Mesothelial cell of epicardium (in vitro differentiated cells): ENCODE results near the gene ATRNL1. TPM values are rescaled to one million over a fixed set of nuclear protein-coding genes. Genes with fewer than 3 reads are reported as not detected.

ENCODE experiments used
- DNase-seq, 2 experiments: peaks; one replicate each; pipeline ENCODE4 v3.0.0; 2021; ENCODE audit warnings: low spot score in 2 of 2; ENCODE audit not compliant: unreplicated experiment in 2 of 2
- H3K27ac Mint-ChIP-seq: 2 replicates; pipeline ENCODE4 v1.8.0; 2021; ENCODE audit warnings: mixed read lengths
- H3K27me3 Mint-ChIP-seq: 2 replicates; pipeline ENCODE4 v1.8.0; 2021; ENCODE audit warnings: low read depth, mixed read lengths
- H3K36me3 Mint-ChIP-seq: 2 replicates; pipeline ENCODE4 v1.8.0; 2021; ENCODE audit warnings: mixed read lengths
- H3K4me1 Mint-ChIP-seq: 2 replicates; pipeline ENCODE4 v1.8.0; 2021; ENCODE audit warnings: mixed read lengths
- H3K4me3 Mint-ChIP-seq: 2 replicates; pipeline ENCODE4 v1.8.0; 2021; ENCODE audit warnings: mild to moderate bottlenecking, moderate library complexity, mixed read lengths
- H3K9me3 Mint-ChIP-seq: 2 replicates; pipeline ENCODE4 v1.8.0; 2021; ENCODE audit warnings: mixed read lengths
- total RNA-seq: library from RNA; stranded (reverse); gene quantifications from 3 replicates; pipeline ENCODE4 v1.2.1, GENCODE V29; 2021
- TF ChIP-seq, protein P1 (sequence below): fragments of 200-600 bp; sonication (generic); IDR thresholded peaks from one replicate; pipeline ENCODE4 v1.5.0; 2021; ENCODE audit warnings: antibody characterized with exemption; ENCODE audit not compliant: unreplicated experiment

Gene ATRNL1
- total RNA-seq, 1 donor from 2014 or later = 39.6 TPM

GRCh38 chr10:115935731-115936130 lies 842.6 kb downstream of the ATRNL1 start:
- H3K4me3 Mint-ChIP-seq = no peak overlapping the region
- H3K27ac Mint-ChIP-seq = no peak overlapping the region
- peaks cover 17% of the 10 kb centered on the region for H3K9me3 Mint-ChIP-seq

GRCh38 chr10:115936926-115937767 lies 844.0 kb downstream of the ATRNL1 start:
- no peak overlapping the region for H3K4me3 Mint-ChIP-seq
- H3K27me3 Mint-ChIP-seq = no peaks in the 10 kb centered on the region
- TF ChIP-seq, protein P1, sequence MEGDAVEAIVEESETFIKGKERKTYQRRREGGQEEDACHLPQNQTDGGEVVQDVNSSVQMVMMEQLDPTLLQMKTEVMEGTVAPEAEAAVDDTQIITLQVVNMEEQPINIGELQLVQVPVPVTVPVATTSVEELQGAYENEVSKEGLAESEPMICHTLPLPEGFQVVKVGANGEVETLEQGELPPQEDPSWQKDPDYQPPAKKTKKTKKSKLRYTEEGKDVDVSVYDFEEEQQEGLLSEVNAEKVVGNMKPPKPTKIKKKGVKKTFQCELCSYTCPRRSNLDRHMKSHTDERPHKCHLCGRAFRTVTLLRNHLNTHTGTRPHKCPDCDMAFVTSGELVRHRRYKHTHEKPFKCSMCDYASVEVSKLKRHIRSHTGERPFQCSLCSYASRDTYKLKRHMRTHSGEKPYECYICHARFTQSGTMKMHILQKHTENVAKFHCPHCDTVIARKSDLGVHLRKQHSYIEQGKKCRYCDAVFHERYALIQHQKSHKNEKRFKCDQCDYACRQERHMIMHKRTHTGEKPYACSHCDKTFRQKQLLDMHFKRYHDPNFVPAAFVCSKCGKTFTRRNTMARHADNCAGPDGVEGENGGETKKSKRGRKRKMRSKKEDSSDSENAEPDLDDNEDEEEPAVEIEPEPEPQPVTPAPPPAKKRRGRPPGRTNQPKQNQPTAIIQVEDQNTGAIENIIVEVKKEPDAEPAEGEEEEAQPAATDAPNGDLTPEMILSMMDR = no peak
- H3K36me3 Mint-ChIP-seq = no peaks in the 10 kb centered on the region
- H3K9me3 Mint-ChIP-seq = peaks cover 17% of the 10 kb centered on the region
- peak overlapping the region; percentile 67 for H3K27ac Mint-ChIP-seq
- H3K4me1 Mint-ChIP-seq = peaks cover 41% of the 10 kb centered on the region
- no peak for DNase-seq

More at GRCh38 chr10:115935731-115936130, 842.6 kb downstream of the ATRNL1 start:
- Mint-ChIP-seq H3K4me1 (peaks cover 39% of the 10 kb centered on the region), H3K36me3 (no peaks in the 10 kb centered on the region), H3K27me3 (no peaks in the 10 kb centered on the region)
- DNase-seq = no peak
- TF ChIP-seq, protein P1 = no peak

GRCh38 chr10:115937768-115938056 lies 844.5 kb downstream of the ATRNL1 start:
- DNase-seq = no peak
- no peak overlapping the region for H3K4me3 Mint-ChIP-seq
- H3K4me1 Mint-ChIP-seq = peaks cover 46% of the 10 kb centered on the region
- peak overlapping the region; percentile 67 for H3K27ac Mint-ChIP-seq
- H3K27me3 Mint-ChIP-seq = no peaks in the 10 kb centered on the region
- TF ChIP-seq, protein P1 = no peak
- H3K9me3 Mint-ChIP-seq = peaks cover 17% of the 10 kb centered on the region
- no peaks in the 10 kb centered on the region for H3K36me3 Mint-ChIP-seq

DNA sequence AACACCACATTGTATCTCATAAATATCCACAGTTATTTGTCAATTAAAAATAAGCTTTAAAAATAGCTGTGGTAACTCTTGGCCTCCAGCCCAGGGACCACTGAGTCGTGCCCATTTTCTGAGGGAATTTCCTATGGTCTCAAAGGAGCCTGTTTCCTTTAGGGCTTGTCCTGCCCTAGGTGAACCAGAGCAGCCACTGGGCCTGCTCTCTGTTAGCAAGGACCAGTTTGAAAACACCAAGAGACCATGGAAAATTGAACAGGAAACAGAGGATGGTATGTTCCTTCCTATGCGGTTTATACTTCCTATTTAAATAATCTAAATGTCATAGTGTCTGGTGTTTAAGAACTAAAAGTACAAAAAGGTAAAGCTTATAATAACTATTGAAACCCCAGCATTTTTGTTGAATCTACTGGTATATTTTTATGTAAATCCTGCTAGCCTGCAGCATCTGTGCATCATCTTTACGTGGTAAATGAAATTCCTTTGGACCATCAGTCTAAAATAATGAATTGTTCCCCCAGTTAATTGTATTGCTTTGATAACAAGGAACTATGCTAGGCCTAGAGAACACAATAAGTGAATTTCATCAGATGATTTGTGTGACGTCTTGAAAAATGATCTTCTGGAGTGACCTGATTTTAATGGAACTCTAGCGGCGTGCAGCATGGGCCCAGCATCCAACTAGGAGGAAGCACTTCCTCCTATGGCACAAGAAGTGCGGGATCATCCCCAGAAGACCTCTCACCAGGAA lies 846.1 kb downstream of the ATRNL1 start:
- Mint-ChIP-seq H3K27ac (peak overlapping the region; percentile 53), H3K36me3 (no peaks in the 10 kb centered on the region), H3K27me3 (no peaks in the 10 kb centered on the region), H3K9me3 (peaks cover 21% of the 10 kb centered on the region), H3K4me3 (no peak overlapping the region), H3K4me1 (peaks cover 51% of the 10 kb centered on the region)
- DNase-seq = no peak
- TF ChIP-seq, protein P1 = no peak

DNA sequence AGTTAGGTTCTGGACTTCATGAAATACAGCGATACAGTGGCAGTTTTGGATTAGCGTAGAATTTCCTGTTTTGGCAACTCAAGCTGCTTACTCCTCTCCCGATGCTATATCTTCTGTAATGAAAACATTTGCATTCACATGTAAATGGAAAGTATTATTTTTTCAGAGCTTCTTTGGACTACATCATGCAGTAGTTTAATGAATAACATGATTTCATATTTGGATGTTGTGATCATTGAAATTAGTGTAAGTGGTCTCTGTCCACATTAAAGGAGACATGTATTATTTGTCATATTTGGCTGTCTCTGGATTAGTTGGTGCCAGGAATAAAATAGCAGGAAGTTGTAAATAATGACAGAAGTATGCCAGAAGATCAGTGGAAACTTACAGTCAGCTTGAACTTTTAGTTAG lies 848.2 kb downstream of the ATRNL1 start:
- H3K4me1 Mint-ChIP-seq = peaks cover 68% of the 10 kb centered on the region
- peak overlapping the region; percentile 80 for H3K27ac Mint-ChIP-seq
- DNase-seq = no peak
- TF ChIP-seq, protein P1 = no peak
- peaks cover 21% of the 10 kb centered on the region for H3K9me3 Mint-ChIP-seq
- H3K36me3 Mint-ChIP-seq = no peaks in the 10 kb centered on the region
- no peak overlapping the region for H3K4me3 Mint-ChIP-seq
- H3K27me3 Mint-ChIP-seq = no peaks in the 10 kb centered on the region
